Measurements from ENCODE around the gene KLHDC7B.

KLHDC7B gene

DNA sequence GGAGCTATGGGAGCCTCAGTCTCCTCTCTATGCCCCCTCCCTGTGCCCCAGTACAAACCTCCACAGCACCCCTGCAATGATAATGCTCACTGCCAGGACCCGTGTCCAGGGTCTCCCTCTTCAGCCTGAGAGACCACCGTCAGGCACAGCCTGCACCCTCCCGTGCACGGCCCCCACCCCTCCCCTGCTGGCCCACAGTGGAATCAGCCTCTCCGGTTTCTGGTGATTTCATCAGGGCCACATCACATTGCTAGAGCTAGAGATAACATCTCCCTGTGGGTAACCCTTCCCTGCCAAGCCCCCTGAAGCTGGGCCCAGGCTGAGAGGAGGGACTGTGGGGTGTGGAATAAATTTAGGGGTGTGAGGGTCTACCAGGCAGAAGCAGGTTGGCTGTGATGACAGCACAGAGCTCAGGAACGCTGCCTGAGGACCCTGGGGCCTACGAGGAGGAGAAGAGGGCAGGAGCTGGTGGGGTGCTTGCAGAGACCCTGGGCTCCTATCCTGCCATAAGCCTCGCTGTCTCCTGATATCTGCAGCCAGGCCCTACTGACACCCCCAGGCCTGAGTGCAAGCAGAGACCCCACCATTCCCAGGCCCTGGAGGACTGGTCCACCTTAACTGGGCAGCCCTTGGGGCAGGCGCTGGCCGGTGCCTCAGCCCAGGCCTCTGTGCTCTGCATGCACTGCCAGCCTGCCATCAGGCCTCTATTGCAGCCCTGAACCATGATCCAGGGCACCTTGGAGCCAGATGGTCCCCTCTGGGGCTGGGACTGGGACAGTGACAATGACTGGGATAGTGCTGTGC is at the start of gene KLHDC7B:
Gene KLHDC7B, plus strand, starts transcription at position 378 of the 804 bp plus-strand sequence. Its CDS starts 345 bp downstream, at position 723.
- no peak within 1 kb of the TSS for H3K4me3 ChIP-seq (ENCODE audit: low read depth, low read length)

GRCh38 chr22:50497093-50497492 is 48.6 kb upstream of the KLHDC7B start:
- no peak overlapping the region for H3K4me3 ChIP-seq (ENCODE audit: low read depth, low read length)

DNA sequence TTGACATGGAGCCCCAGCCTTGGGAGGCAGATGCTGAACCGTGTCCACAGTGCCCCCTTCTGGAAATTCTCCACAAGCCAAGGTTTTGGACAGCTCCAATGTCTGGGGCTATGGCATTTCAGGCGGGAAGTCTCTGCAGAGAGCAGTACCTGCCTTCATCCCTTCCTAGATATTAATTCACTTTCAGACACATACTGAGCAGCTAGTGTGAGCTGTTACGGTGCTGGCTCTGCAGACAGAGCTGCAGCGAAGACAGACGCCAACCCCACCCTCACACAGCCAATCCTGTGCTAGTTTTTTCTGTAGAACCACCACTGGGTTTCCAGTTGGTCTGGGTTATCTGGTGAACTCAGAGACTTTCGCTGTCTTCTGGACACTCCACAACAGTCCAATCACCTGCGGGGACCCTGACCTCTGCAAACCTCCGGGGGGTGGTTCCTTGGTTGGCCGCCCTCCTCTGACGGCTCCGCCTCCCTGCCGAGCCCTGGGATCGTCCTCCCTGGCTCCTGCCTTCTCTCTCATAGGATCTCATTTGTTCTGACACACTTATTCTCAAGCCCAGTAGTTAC is 47.3 kb upstream of the KLHDC7B start:
- H3K4me3 ChIP-seq (ENCODE audit: low read depth, low read length) = no peak overlapping the region

DNA sequence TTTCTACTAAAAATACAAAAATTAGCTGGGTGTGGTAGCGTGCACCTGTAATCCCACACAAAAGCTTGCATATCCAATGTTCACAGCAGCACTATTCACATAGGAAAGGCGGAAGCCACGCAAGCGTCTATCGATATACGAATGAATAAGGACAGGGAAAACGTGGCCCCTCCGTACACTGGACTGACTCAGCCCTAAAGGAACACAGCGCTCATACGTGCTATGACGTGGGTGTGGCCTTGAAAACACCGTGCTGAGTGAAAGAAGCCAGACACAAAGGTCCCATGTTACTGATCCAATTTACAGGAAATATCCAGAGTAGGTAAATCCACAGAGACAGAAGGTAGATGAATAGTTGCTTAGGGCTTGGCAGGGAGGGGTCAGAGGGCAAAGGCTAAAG is 45.2 kb upstream of the KLHDC7B start:
- no peak overlapping the region for H3K4me3 ChIP-seq (ENCODE audit: low read depth, low read length)

GRCh38 chr22:50502096-50502495 is 43.6 kb upstream of the KLHDC7B start:
- no peak overlapping the region for H3K4me3 ChIP-seq (ENCODE audit: low read depth, low read length)

- H3K4me3 ChIP-seq (ENCODE audit: low read depth, low read length) = no peak overlapping the region
Observed at GRCh38 chr22:50502628-50503474, 42.8 kb upstream of the KLHDC7B start.

DNA sequence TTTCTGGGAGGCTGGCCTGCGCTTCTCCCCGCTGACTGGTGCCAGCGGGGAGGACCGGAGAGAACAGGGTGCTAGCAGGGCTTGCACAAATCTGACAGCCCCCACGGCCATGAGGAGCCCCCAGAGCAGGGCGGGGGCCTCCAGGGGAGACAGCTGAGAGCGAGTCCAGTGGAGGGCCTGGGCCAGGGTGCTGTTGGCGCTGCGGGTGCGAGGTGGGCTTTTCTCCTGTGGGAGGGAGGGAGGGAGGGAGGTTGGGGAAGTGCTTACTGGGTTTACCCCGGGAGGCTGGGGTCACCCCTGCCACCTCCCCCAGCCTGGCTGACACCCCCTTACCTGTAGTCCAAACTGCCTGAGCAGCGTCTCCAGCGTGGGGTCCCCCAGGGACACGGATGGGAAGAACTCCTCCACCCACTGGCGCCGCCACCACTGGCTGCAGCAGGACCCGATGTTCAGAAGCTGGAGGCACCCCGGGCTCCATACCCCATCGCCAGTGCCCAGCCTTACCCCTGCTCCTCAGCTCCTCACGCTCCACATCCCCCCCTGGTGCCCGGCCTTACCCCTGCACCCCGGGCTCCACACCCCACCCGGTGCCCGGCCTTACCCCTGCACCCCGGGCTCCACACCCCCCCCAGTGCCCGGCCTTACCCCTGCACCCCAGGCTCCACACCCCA is 42.1 kb upstream of the KLHDC7B start:
- H3K4me3 ChIP-seq (ENCODE audit: low read depth, low read length) = no peak overlapping the region

DNA sequence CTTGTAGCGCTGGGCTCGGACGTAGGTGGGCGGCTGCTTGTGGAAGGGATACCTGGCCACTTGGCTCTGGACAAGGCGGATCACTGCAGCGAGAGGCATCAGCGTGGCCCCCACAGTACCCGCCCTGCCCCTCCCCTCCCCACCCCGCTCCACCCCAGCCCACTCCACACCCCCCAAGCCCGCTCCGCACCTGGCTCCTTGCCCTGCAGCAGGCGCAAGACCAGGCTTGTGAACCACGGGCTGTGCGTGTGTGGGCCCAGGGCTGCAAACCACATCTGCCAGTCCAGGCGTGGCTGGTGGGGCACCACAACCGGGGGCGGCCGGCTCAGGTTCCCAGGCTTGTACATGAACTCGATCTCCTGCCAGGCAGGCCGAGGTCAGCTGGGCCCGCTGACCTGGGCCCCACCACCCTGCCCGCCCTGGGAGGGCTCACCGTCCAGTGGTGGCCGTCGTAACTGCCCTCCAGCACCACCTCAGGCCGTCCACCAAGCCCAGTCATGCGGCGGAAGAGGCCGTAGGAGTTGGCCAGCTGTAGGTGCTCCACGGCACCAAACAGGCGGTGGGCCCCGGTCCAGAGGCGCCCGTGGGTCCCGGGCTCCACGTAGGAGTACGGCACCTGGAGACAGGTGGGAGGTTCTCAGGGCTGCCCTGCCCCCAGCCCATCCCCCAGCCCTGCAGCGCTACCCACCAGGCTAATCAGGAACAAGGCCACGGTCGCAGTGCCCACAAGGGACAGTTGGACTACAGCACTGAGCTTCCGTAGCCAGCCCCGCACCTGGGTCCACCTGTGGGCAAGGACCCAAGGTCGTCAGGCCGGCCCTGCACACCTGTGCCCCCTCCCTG is 41.1 kb upstream of the KLHDC7B start:
- H3K4me3 ChIP-seq (ENCODE audit: low read depth, low read length) = no peak overlapping the region

DNA sequence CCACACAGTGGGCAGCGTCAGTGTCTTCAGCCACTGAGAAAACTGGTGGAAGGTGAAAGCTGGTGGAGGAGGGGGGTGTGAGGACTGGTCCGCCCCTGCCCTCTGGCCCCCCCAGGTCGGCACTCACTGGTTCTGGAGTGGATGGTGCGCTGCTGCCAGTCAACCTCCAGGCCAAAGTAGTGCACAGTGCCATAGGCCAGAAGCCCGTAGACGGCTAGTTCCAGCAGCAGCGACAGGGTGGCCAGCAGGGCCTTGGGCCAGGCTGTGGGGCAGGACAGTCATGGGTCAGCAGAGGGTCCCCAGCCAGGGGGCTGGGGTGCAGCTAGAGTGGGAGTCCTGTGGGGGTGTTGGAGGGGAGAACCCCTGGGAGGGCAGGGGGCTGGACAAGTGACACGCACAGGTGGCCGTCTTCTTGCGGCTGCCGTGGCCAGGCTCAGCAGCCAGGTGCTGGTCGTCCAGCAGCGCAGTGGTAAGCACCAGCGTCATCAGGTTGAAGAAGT is 40.4 kb upstream of the KLHDC7B start:
- no peak overlapping the region for H3K4me3 ChIP-seq (ENCODE audit: low read depth, low read length)

GRCh38 chr22:50505776-50506610 is 39.7 kb upstream of the KLHDC7B start:
- H3K4me3 ChIP-seq (ENCODE audit: low read depth, low read length) = no peak overlapping the region

- H3K4me3 ChIP-seq (ENCODE audit: low read depth, low read length) = peak overlapping the region; percentile 62
Observed at GRCh38 chr22:50506611-50507420, 38.9 kb upstream of the KLHDC7B start.

- peak within 1 kb of the TSS; percentile 94 for H3K4me3 ChIP-seq (ENCODE audit: low read depth, low read length)
Observed at GRCh38 chr22:50507421-50507990, 38.2 kb upstream of the KLHDC7B start, which contains the start of gene LMF2. TSS of gene LMF2 (minus strand) at chr22:50507702. CDS start at chr22:50507675, 27 bp downstream.

DNA sequence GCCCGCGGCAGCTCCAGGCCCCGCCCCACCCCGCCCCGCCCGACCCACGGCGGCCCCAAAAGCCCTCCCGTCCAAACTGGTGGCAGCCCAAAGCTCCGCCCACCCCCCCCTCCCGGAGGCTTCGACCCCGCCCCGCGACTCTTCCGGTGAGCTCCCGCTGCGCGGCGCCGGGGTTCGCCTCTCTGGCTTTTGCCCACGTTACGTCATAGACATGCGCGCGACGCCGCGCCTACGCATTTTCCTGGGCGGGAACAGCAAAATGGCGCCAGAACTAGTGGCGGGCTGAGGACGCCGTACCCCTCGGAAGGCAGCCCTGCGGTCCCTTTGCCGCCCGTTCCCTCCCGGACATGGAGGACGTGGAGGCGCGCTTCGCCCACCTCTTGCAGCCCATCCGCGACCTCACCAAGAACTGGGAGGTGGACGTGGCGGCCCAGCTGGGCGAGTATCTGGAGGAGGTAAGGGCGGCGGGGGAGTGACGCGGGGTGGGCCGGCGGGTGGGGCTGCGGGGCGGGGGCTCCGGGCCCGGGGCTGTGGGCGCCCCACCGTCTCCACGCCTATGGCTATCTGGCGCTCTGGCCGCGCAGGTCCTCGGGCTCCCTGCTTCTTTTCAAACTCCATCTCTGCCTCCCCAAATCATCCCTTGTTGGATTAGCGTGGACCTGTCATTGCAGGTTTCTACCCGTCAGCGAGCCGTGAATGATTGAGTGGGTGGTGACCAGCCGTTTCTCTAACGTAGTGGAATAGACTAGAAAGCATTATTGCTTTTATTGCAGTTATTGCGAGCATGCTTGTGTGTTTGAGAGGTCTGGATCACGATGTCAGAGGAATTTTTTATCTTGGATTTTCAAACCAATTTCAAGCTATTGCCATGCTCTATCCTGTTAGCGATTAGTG is 37.5 kb upstream of the KLHDC7B start, which contains the start of gene NCAPH2:
Gene NCAPH2, plus strand, starts transcription at position 234 of the 894 bp plus-strand sequence. Its CDS starts 114 bp downstream, at position 348.
- H3K4me3 ChIP-seq (ENCODE audit: low read depth, low read length) = peak within 1 kb of the TSS; percentile 94

DNA sequence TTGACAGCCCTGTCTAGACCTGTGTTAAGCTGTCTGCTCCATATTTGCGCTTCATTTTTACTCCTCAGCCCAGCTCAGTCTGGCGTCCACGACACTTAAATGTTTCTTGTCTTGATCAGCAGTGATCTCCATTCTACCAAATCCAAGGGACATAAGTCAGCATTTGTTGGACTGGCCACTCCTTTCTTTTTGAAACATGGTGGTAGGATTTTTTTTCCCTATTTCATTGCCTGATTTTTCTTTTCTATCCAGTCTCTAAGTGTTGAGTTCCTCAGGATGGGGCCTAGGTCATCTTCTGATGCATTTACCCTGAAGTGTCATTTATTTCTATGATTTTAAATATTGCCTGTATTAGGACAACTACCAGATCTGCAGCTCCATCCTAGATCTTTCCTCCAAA is 36.8 kb upstream of the KLHDC7B start:
- H3K4me3 ChIP-seq (ENCODE audit: low read depth, low read length) = peak overlapping the region; percentile 94

DNA sequence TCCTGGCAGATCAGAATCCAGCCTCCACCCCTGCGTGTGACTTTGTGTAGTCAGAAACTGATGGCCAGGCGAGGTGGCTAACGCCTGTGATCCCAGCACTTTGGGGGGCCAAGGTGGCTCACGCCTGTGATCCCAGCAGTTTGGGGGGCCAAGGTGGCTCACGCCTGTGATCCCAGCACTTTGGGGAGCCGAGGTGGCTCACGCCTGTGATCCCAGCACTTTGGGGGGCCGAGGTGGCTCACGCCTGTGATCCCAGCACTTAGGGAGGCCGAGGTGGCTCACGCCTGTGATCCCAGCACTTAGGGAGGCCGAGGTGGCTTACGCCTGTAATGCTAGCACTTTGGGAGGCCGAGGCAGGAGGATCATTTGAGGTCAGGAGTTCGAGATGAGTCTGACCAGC is 32.5 kb upstream of the KLHDC7B start:
- H3K4me3 ChIP-seq (ENCODE audit: low read depth, low read length) = no peak overlapping the region

GRCh38 chr22:50516068-50516467 is 29.6 kb upstream of the KLHDC7B start:
- H3K4me3 ChIP-seq (ENCODE audit: low read depth, low read length) = no peak overlapping the region

GRCh38 chr22:50516891-50517290 is 28.8 kb upstream of the KLHDC7B start:
- H3K4me3 ChIP-seq (ENCODE audit: low read depth, low read length) = no peak overlapping the region

Data from iPS-11a (cell line).